ENCODE measurements around the gene PPY. TPM values are rescaled to one million over a fixed set of nuclear protein-coding genes. Genes with fewer than 3 reads are reported as not detected.

PPY gene
- total RNA-seq, 2 donors from 2014 or later: 0.49 TPM; not detected in 1

DNA sequence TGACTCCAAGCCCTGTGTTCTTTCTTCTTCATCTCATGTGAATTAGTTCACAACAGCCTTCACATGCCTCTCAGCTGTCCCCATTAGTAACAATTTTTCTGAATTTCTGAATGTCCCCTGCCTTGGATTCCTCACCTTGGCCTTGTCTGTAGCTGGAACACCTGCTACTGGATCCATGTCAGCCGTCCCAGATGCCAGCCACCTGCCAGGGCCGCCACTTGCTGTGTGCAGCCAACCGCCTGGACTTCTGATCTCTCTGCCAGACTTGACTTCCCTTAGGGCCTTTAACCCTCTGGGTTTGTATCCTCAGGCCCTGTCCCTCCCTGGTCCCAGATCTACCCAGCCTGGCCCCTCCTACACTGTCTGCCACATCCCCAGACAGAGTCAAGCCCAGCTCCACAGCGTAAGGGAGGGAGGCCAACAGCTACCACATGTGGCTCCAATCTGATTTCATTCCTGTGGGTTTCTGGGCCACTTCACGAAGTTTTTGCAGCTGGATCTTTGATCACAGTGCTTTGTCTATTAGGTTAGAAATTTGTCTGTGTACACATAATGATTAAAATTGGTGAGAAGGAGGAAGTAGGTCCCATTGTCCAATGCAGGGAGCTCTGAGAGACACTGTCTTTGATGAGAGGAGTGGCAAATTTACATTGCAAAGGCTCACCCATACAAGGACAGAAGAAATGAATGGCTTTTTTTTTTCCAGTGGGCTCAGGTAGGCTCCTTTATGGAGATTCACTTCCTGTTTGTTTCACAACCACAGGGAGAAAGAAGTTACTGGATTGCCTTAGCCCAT lies 50.2 kb downstream of the PPY start:
- no peak for DNase-seq
- H3K36me3 ChIP-seq: no peaks in the 10 kb centered on the region
- TF ChIP-seq, protein P1, sequence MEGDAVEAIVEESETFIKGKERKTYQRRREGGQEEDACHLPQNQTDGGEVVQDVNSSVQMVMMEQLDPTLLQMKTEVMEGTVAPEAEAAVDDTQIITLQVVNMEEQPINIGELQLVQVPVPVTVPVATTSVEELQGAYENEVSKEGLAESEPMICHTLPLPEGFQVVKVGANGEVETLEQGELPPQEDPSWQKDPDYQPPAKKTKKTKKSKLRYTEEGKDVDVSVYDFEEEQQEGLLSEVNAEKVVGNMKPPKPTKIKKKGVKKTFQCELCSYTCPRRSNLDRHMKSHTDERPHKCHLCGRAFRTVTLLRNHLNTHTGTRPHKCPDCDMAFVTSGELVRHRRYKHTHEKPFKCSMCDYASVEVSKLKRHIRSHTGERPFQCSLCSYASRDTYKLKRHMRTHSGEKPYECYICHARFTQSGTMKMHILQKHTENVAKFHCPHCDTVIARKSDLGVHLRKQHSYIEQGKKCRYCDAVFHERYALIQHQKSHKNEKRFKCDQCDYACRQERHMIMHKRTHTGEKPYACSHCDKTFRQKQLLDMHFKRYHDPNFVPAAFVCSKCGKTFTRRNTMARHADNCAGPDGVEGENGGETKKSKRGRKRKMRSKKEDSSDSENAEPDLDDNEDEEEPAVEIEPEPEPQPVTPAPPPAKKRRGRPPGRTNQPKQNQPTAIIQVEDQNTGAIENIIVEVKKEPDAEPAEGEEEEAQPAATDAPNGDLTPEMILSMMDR (IDR thresholded peaks at IDR 0.05): no peak
- intact Hi-C loops (cut with DNase I): no loop called here
- H3K4me3 ChIP-seq: no peak overlapping the region
- no peaks in the 10 kb centered on the region for H3K27me3 ChIP-seq
- H3K27ac ChIP-seq: no peak overlapping the region
- H3K9ac ChIP-seq (ENCODE audit: low read depth in 2 of 2, low read length in 2 of 2): no peak overlapping the region
- no peaks in the 10 kb centered on the region for H3K4me1 ChIP-seq
- H3K9me3 ChIP-seq: no peaks in the 10 kb centered on the region

Other genes with a start within 250 kb of the PPY start
- gene SOST, start 183.7 kb downstream of the PPY start, total RNA-seq: not detected
- 10 to 100 TPM; 43.4 to 68.7 TPM for gene DUSP3, start 163.5 kb downstream of the PPY start, total RNA-seq
- gene CFAP97D1, start 162.0 kb downstream of the PPY start, total RNA-seq: not detected
- 1 to 10 TPM; 1.9 to 3.1 TPM for gene MPP3, start 109.3 kb downstream of the PPY start, total RNA-seq
- gene CD300LG, start 95.3 kb downstream of the PPY start, total RNA-seq: under 1 TPM in 1 of 2 donors, not detected in 1; 0.32 TPM
- 1 to 10 TPM; 1.1 to 2.8 TPM for gene MPP2, start 34.9 kb downstream of the PPY start, total RNA-seq
- gene PYY, start 11.5 kb upstream of the PPY start, total RNA-seq: 100 to 1,000 TPM in 1 of 2 donors, 10 to 100 TPM in 1; 73.8 to 258 TPM
- 10 to 100 TPM in 1 of 2 donors, 1 to 10 TPM in 1; 5.2 to 14.0 TPM for gene NAGS, start 62.1 kb upstream of the PPY start, total RNA-seq
- gene TMEM101, start 72.5 kb upstream of the PPY start, total RNA-seq: 10 to 100 TPM; 26.8 to 33.7 TPM
- gene LSM12, start 124.2 kb upstream of the PPY start, total RNA-seq: 10 to 100 TPM; 60.9 to 74.3 TPM
- gene G6PC3, start 128.3 kb upstream of the PPY start, total RNA-seq: 10 to 100 TPM; 28.3 to 44.7 TPM
- gene HDAC5, start 181.2 kb upstream of the PPY start, total RNA-seq: 10 to 100 TPM; 19.0 to 26.6 TPM
- 10 to 100 TPM in 1 of 2 donors, 1 to 10 TPM in 1; 2.7 to 11.5 TPM for gene HROB, start 199.5 kb upstream of the PPY start, total RNA-seq
- gene ASB16, start 228.2 kb upstream of the PPY start, total RNA-seq: under 1 TPM in 1 of 2 donors, not detected in 1; 0.32 TPM
- gene TMUB2, start 244.5 kb upstream of the PPY start, total RNA-seq: 10 to 100 TPM; 37.0 to 44.5 TPM

Measured in colonic mucosa (tissue), 4 donors.